ENCODE results near the gene RNF144A.

DNA sequence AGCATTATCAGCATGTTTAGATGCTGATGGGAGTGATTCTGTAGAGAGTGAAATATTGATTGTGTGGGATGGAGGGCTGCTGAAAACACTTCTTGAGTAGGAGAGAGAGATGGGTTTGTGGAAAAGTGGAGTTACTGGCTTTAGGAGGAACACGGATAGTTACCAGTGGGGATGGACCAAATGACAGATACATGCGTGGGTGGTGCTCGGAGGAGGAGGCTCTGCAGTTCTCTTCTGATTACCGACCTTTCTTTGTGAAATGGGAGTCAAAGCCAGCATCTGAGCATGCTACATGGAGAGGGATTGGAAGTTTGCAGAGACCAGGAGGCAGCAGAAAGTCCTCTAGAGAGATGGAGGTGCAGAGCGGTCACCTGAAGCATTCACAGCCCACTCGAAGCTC is 26.3 kb downstream of the RNF144A start:
- TF ChIP-seq CTCF (conservative IDR thresholded peaks at IDR 0.05; ENCODE audit: low read depth, low read length), result no peak
- TF ChIP-seq EZH2 (IDR thresholded peaks at IDR 0.05; ENCODE audit: borderline replicate concordance, low read depth, low read length, poor library complexity, severe bottlenecking), result no peak

Measured in A673 (cell line).